NT2/D1 (cell line): ENCODE results near the gene GOT2.

Source experiments
- YY1 ChIP-seq: IDR thresholded peaks from 2 replicates; pipeline ENCODE4 v1.6.1; 2011; ENCODE audit not compliant: insufficient read length, insufficient read depth
- ZNF274 ChIP-seq: IDR thresholded peaks from 2 replicates; pipeline ENCODE4 v1.6.1; 2011; ENCODE audit warnings: mild to moderate bottlenecking, low read depth, low read length

DNA sequence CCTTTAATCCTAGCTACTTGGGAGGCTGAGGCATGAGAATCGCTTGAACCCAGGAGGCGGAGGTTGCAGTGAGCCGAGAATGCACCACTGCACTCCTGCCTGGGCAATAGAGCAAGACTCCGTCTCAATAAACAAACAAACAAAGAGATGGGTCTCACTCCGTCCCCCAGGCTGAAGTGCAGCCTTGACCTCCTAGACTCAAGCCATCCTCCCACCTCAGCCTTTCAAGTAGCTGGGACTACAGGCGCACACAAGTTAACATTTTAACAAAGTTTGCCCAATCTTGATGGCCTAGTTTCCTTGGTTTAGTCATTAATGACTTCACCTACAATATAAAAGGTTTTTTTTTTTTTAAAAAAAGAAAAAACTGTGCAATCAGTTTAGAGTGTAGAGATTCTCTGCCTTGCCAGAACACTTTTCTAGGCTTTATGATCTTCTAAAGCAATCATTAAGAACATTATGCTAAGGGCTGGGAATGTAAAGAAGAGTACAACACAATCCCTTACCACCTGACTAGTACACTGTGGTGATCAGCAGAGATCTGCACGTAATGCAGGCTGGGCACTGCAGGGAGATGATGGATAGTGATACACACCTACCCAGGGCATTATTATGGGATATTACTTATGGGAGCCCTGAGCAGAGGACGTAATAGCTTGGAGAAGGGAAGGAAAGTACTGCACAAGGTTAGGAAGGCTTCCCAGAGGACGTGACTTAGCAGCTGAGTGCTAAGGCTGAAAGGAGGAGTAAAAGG lies 6.9 kb downstream of the GOT2 start:
- TF ChIP-seq ZNF274 (no peak), YY1 (no peak)
